MM.1S (cell line): ENCODE measurements around the gene ACER3.

Source experiments
- EZH2 ChIP-seq: fragments of 300-600 bp; sonication (generic); optimal IDR thresholded peaks from 2 replicates; pipeline ENCODE3; 2017; ENCODE audit warnings: low read depth, mild to moderate bottlenecking, antibody characterized with exemption, low read length, mixed read lengths
- EZH2phosphoT487 ChIP-seq: fragments of 300-600 bp; sonication (generic); IDR thresholded peaks from 2 replicates; pipeline ENCODE4 v1.6.1; 2018; ENCODE audit warnings: antibody characterized with exemption, low read length
- TF ChIP-seq, protein P1 (sequence below): fragments of 300-600 bp; sonication (generic); IDR thresholded peaks from 2 replicates; pipeline ENCODE4 v1.5.1; 2016; ENCODE audit warnings: antibody characterized with exemption, low read length, mixed read lengths

DNA sequence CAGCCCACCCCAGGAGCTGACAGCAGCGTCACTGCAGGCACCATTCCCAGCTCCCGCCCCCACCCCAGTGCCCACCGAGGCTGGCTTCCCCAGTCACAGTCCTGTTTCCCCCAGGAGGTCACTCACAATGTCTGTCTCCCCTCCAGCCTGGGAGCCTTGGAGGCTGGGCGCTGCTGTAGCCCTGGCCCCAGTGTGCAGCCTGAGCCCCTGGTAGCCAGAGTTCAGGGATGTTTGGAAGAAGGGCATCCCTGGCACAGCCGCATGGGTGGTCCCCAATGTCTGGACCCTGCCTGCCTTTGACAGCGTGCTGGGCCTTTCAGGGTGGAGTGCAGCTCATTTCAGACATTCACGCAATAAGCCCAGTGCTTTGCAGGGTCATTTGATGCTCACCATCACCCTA is 210.4 kb downstream of the ACER3 start:
- TF ChIP-seq, protein P1, sequence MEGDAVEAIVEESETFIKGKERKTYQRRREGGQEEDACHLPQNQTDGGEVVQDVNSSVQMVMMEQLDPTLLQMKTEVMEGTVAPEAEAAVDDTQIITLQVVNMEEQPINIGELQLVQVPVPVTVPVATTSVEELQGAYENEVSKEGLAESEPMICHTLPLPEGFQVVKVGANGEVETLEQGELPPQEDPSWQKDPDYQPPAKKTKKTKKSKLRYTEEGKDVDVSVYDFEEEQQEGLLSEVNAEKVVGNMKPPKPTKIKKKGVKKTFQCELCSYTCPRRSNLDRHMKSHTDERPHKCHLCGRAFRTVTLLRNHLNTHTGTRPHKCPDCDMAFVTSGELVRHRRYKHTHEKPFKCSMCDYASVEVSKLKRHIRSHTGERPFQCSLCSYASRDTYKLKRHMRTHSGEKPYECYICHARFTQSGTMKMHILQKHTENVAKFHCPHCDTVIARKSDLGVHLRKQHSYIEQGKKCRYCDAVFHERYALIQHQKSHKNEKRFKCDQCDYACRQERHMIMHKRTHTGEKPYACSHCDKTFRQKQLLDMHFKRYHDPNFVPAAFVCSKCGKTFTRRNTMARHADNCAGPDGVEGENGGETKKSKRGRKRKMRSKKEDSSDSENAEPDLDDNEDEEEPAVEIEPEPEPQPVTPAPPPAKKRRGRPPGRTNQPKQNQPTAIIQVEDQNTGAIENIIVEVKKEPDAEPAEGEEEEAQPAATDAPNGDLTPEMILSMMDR, result no peak
- TF ChIP-seq EZH2phosphoT487, result no peak
- no peak for TF ChIP-seq EZH2
